BE2C (cell line): Measurements from ENCODE around the gene KIFC3.

Experiments
- DNase-seq: peaks from one replicate; pipeline ENCODE4 v3.0.0-alpha.2; 2020
- H3K27me3 ChIP-seq: fragments of 250-450 bp; sonication (Bioruptor Pico); 2 replicates; pipeline ENCODE4 v1.5.1; 2020; ENCODE audit warnings: mild to moderate bottlenecking
- H3K36me3 ChIP-seq: fragments of 250-450 bp; sonication (Bioruptor Pico); 2 replicates; pipeline ENCODE4 v1.5.1; 2020; ENCODE audit warnings: mild to moderate bottlenecking
- H3K4me1 ChIP-seq: fragments of 250-450 bp; sonication (Bioruptor Pico); 2 replicates; pipeline ENCODE4 v1.5.1; 2020
- H3K4me3 ChIP-seq: 2 replicates; pipeline ENCODE4 v1.5.1; 2011; ENCODE audit warnings: low read depth, low read length
- H3K9me3 ChIP-seq: fragments of 250-450 bp; sonication (Bioruptor Pico); 2 replicates; pipeline ENCODE4 v1.5.1; 2020
- TF ChIP-seq, protein P1 (sequence below): IDR thresholded peaks from 2 replicates; pipeline ENCODE4 v1.5.1; 2012; ENCODE audit warnings: mild to moderate bottlenecking, low read depth, low read length

The KIFC3 gene

DNA sequence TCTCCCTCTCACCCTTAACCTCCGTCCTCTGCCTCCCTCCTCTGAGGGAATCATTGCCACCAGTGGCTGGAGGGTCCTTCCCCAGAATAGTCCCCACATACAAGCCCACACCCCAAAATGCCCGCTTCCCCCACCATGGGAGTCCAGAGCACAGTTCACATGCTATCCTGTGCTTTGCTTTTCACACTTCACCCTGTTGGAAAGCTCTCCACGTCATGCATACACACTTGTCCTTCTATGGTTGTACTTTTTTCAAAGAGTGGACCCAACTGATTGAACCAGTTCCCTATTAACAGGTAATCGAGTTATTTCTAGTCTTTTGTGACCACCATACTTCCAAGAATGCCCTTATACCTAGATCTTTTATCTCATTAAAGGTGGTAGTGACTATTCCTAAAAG, 23.8 kb upstream of the KIFC3 start:
- no peak for DNase-seq
- Histone ChIP-seq H3K4me3 (no peak overlapping the region), H3K36me3 (no peaks in the 10 kb centered on the region), H3K27me3 (no peaks in the 10 kb centered on the region), H3K9me3 (no peaks in the 10 kb centered on the region), H3K4me1 (peaks cover 4% of the 10 kb centered on the region)
- TF ChIP-seq, protein P1, sequence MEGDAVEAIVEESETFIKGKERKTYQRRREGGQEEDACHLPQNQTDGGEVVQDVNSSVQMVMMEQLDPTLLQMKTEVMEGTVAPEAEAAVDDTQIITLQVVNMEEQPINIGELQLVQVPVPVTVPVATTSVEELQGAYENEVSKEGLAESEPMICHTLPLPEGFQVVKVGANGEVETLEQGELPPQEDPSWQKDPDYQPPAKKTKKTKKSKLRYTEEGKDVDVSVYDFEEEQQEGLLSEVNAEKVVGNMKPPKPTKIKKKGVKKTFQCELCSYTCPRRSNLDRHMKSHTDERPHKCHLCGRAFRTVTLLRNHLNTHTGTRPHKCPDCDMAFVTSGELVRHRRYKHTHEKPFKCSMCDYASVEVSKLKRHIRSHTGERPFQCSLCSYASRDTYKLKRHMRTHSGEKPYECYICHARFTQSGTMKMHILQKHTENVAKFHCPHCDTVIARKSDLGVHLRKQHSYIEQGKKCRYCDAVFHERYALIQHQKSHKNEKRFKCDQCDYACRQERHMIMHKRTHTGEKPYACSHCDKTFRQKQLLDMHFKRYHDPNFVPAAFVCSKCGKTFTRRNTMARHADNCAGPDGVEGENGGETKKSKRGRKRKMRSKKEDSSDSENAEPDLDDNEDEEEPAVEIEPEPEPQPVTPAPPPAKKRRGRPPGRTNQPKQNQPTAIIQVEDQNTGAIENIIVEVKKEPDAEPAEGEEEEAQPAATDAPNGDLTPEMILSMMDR = no peak

DNA sequence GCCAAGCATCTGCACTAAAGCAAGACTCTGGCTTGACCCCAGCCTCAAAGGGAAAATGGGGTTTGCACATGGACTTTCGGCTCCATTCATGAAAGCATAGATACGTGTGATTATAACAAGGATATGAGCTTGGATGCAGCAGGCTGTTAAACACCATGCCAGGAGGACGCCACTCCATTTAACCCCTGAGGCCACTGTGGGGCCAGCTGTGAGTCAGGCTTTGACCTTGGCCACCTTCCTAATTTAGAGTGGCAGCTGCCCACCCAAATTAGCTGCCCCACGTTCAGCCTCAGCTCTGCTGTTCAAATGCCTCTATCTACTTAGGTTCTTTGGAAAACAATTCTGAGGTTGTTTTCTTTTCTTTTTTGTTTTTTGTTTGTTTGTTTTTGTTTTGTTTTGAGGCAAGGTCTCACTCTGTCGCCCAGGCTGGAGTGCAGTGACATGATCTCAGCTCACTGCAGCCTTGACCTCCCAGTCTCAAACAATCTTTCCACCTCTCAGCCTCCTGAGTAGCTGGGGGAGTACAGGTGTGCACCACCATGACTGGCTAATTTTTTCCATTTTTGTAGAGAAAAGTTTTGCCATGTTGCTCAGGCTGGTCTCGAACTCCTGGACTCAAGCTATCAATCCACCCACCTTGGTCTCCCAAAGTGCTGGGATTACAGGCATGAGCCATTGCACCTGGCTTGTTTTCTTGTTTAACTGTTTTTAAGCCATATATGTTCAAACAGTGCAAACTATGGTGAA, 23.2 kb upstream of the KIFC3 start:
- no peaks in the 10 kb centered on the region for H3K36me3 ChIP-seq
- TF ChIP-seq, protein P1 = no peak
- no peaks in the 10 kb centered on the region for H3K27me3 ChIP-seq
- H3K4me3 ChIP-seq = no peak overlapping the region
- DNase-seq = no peak
- H3K4me1 ChIP-seq = peaks cover 4% of the 10 kb centered on the region
- no peaks in the 10 kb centered on the region for H3K9me3 ChIP-seq

DNA sequence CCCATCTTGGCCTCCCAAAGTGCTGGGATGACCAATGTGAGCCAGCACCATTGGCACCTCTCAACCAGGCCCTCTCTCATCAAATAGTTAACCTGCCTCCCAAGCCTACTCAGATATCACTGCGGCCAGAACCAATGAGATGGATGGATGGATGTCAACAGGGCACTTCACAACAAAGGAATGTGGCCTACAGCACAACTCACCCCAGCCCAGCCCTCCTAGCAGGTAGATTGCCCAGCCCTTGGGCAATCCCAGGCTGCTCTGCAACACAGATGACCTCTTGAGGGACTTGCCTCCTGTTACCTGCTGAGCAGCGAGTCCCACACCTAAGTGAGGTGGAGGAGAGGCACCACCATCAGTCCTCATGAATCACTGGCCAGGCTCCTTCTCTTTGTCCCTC, 22.6 kb upstream of the KIFC3 start:
- no peaks in the 10 kb centered on the region for H3K9me3 ChIP-seq
- H3K4me1 ChIP-seq = peaks cover 4% of the 10 kb centered on the region
- TF ChIP-seq, protein P1 = no peak
- no peaks in the 10 kb centered on the region for H3K27me3 ChIP-seq
- no peak overlapping the region for H3K4me3 ChIP-seq
- no peak for DNase-seq
- no peaks in the 10 kb centered on the region for H3K36me3 ChIP-seq

GRCh38 chr16:57823836-57824235, 21.5 kb upstream of the KIFC3 start:
- TF ChIP-seq, protein P1 = no peak

DNA sequence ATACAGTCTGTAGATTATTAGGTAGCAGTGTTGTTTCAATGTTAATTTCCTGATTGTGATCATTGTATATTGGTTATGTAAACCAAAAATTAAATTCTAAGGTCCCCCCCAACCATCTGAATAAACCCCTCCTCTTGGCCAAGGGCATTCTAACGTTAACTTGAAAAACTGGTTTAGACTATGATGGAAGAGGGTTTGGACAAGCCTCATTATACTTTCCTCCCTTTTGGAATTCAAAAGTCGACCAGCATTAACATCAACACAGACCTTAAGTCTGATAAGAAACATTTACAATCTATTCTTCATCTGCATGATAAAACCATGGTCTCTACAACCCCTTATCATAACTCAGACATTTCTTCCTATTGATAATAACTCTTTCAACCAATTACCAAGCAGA, 20.6 kb upstream of the KIFC3 start:
- H3K4me1 ChIP-seq = peaks cover 4% of the 10 kb centered on the region
- TF ChIP-seq, protein P1 = no peak
- H3K36me3 ChIP-seq = no peaks in the 10 kb centered on the region
- H3K9me3 ChIP-seq = no peaks in the 10 kb centered on the region
- H3K4me3 ChIP-seq = no peak overlapping the region
- H3K27me3 ChIP-seq = no peaks in the 10 kb centered on the region
- DNase-seq = no peak

More at GRCh38 chr16:57823836-57824235, 21.5 kb upstream of the KIFC3 start:
- H3K4me1 ChIP-seq = peaks cover 4% of the 10 kb centered on the region
- no peak for DNase-seq
- no peaks in the 10 kb centered on the region for H3K27me3 ChIP-seq
- H3K9me3 ChIP-seq = no peaks in the 10 kb centered on the region
- no peaks in the 10 kb centered on the region for H3K36me3 ChIP-seq
- H3K4me3 ChIP-seq = no peak overlapping the region

DNA sequence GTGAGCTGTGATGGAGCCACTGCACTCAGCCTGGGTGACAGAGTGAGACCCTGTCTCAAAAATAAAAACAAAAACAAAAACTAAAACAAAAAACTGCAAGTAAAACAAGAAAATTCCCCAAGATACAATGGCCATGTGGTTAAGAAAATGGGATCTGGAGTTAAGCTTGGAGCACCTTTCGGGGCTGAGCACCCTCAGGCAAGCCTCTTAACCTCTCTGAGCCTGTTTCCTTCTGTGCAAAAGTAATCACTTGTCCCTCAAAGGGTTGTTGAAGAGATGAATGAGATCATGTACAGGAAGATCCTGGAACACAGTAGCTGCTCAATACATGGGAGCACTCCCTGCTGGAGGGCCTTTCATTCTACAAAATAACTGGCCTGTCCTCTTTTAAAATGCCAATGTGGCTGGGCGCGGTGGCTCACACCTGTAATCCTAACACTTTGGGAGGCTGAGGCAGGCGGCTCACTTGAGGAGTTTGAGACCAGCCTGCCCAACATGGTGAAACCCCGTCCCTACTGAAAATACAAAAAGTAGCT, 19.8 kb upstream of the KIFC3 start:
- Histone ChIP-seq H3K36me3 (no peaks in the 10 kb centered on the region), H3K27me3 (no peaks in the 10 kb centered on the region), H3K4me3 (no peak overlapping the region), H3K4me1 (peaks cover 4% of the 10 kb centered on the region), H3K9me3 (no peaks in the 10 kb centered on the region)
- TF ChIP-seq, protein P1 = no peak
- no peak for DNase-seq
